Measurements from ENCODE around the gene ATP6V0B.
A peak's percentile ranks its signal among the peaks of the same experiment; 100 is the strongest.

ATP6V0B gene

GRCh38 chr1:43971336-43971980 is 3.3 kb upstream of the ATP6V0B start:
- Histone ChIP-seq H3K9ac (no peak overlapping the region), H3K36me3 (ENCODE audit: insufficient read depth) (no peaks in the 10 kb centered on the region), H3K4me2 (no peak overlapping the region)

GRCh38 chr1:43973981-43974442 is 748 bp upstream of the ATP6V0B start:
- H3K4me2 ChIP-seq = peak overlapping the region; percentile 74
- H3K4me1 ChIP-seq (ENCODE audit: low read depth, poor library complexity, severe bottlenecking) = peaks cover 41% of the 10 kb centered on the region
- peak overlapping the region; percentile 81 for H3K4me3 ChIP-seq (IDR thresholded peaks at IDR 0.05; ENCODE audit: insufficient read depth, low read depth, low read length)
- no peaks in the 10 kb centered on the region for H4K20me1 ChIP-seq (ENCODE audit: insufficient read depth)
- no peak; the same call in 1 of the 2 replicates for TF ChIP-seq CTCF (conservative IDR thresholded peaks at IDR 0.05; ENCODE audit: low read depth, low read length)
- H3K27me3 ChIP-seq (ENCODE audit: insufficient read depth, low read depth) = no peaks in the 10 kb centered on the region
- peak overlapping the region; percentile 75; the same call in 1 of the 2 replicates for H3K9ac ChIP-seq
- peak overlapping the region; percentile 74; the same call in 1 of the 2 replicates for H2AFZ ChIP-seq (ENCODE audit: low read depth)
- H3K36me3 ChIP-seq (ENCODE audit: insufficient read depth) = no peaks in the 10 kb centered on the region
- H3K79me2 ChIP-seq (ENCODE audit: insufficient read depth, low read depth) = peaks cover 46% of the 10 kb centered on the region
- peak overlapping the region; percentile 63 for H3K27ac ChIP-seq

More at GRCh38 chr1:43971336-43971980, 3.3 kb upstream of the ATP6V0B start:
- no peak overlapping the region for H2AFZ ChIP-seq (ENCODE audit: low read depth)
- H3K4me1 ChIP-seq (ENCODE audit: low read depth, poor library complexity, severe bottlenecking) = peaks cover 24% of the 10 kb centered on the region
- no peaks in the 10 kb centered on the region for H4K20me1 ChIP-seq (ENCODE audit: insufficient read depth)
- no peak for TF ChIP-seq CTCF (conservative IDR thresholded peaks at IDR 0.05; ENCODE audit: low read depth, low read length)
- no peak overlapping the region for H3K4me3 ChIP-seq (IDR thresholded peaks at IDR 0.05; ENCODE audit: insufficient read depth, low read depth, low read length)
- peaks cover 30% of the 10 kb centered on the region for H3K79me2 ChIP-seq (ENCODE audit: insufficient read depth, low read depth)
- H3K27me3 ChIP-seq (ENCODE audit: insufficient read depth, low read depth) = no peaks in the 10 kb centered on the region
- H3K27ac ChIP-seq = no peak overlapping the region

- Histone ChIP-seq H3K79me2 (ENCODE audit: insufficient read depth, low read depth) (peaks cover 50% of the 10 kb centered on the region), H3K4me1 (ENCODE audit: low read depth, poor library complexity, severe bottlenecking) (peaks cover 46% of the 10 kb centered on the region), H3K9ac (peak overlapping the region; percentile 75; the same call in 1 of the 2 replicates), H3K4me3 (IDR thresholded peaks at IDR 0.05; ENCODE audit: insufficient read depth, low read depth, low read length) (no peak overlapping the region), H3K27ac (peak overlapping the region; percentile 63), H3K4me2 (peak overlapping the region; percentile 97), H2AFZ (ENCODE audit: low read depth) (0 out of 2 replicates have a peak overlapping the region, but pooled peaks have one; percentile 74), H3K27me3 (ENCODE audit: insufficient read depth, low read depth) (no peaks in the 10 kb centered on the region), H4K20me1 (ENCODE audit: insufficient read depth) (no peaks in the 10 kb centered on the region), H3K36me3 (ENCODE audit: insufficient read depth) (no peaks in the 10 kb centered on the region)
- TF ChIP-seq CTCF (conservative IDR thresholded peaks at IDR 0.05; ENCODE audit: low read depth, low read length) = no peak
Observed at GRCh38 chr1:43975249-43975961, 645 bp downstream of the ATP6V0B start.

GRCh38 chr1:43976045-43976444 is 1.3 kb downstream of the ATP6V0B start:
- peak overlapping the region; percentile 75; the same call in 1 of the 2 replicates for H3K9ac ChIP-seq
- H3K4me1 ChIP-seq (ENCODE audit: low read depth, poor library complexity, severe bottlenecking) = peaks cover 45% of the 10 kb centered on the region
- no peaks in the 10 kb centered on the region for H3K27me3 ChIP-seq (ENCODE audit: insufficient read depth, low read depth)
- no peak overlapping the region for H3K4me3 ChIP-seq (IDR thresholded peaks at IDR 0.05; ENCODE audit: insufficient read depth, low read depth, low read length)
- H2AFZ ChIP-seq (ENCODE audit: low read depth) = no peak overlapping the region
- peaks cover 49% of the 10 kb centered on the region for H3K79me2 ChIP-seq (ENCODE audit: insufficient read depth, low read depth)
- TF ChIP-seq CTCF (conservative IDR thresholded peaks at IDR 0.05; ENCODE audit: low read depth, low read length) = no peak; the same call in 1 of the 2 replicates
- no peaks in the 10 kb centered on the region for H3K36me3 ChIP-seq (ENCODE audit: insufficient read depth)
- H3K4me2 ChIP-seq = peak overlapping the region; percentile 97
- H3K27ac ChIP-seq = no peak overlapping the region
- H4K20me1 ChIP-seq (ENCODE audit: insufficient read depth) = no peaks in the 10 kb centered on the region
